ENCODE data around the gene SORCS2.

- no peak for TF ChIP-seq CTCF (optimal IDR thresholded peaks at IDR 0.05 in 1 of 3, IDR thresholded peaks at IDR 0.05 in 1 of 3, conservative IDR thresholded peaks at IDR 0.05 in 1 of 3; ENCODE audit: extremely low read depth in 1 of 3, insufficient read depth in 2 of 3, low read length in 3 of 3)
- no peak for TF ChIP-seq EZH2 (IDR thresholded peaks at IDR 0.05; ENCODE audit: low read length)
These were observed 471.8 kb downstream of the SORCS2 start for GRCh38 chr4:7664106-7664505.

All from keratinocyte (primary cell).